CD4-positive, alpha-beta T cell treated with Interleukin-21 for 1 hour (primary cell): Measurements from ENCODE around the gene WHRN.

Experiments used
- DNase-seq: peaks from one replicate; pipeline ENCODE4 v3.0.0-alpha.2; 2020

Gene WHRN

DNA sequence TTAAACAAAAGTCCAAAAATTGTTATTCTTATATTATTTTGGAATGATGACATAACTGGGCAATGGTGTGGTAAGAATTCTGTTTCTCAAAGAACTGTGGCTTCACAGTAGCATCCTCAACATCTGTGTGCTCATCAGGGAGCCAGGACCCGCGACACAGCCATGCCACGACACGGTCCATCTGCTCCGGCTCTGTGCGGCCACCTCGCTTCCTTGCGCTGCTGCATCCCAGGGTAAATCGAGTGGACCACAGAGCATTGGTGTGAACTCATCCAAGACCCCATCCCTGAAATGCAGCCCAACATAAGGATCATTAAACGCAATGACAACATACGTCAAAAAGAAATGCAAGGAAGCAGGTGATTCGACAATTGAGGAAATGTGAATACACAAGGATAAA is 15.3 kb downstream of the WHRN start:
- no peak for DNase-seq

DNA sequence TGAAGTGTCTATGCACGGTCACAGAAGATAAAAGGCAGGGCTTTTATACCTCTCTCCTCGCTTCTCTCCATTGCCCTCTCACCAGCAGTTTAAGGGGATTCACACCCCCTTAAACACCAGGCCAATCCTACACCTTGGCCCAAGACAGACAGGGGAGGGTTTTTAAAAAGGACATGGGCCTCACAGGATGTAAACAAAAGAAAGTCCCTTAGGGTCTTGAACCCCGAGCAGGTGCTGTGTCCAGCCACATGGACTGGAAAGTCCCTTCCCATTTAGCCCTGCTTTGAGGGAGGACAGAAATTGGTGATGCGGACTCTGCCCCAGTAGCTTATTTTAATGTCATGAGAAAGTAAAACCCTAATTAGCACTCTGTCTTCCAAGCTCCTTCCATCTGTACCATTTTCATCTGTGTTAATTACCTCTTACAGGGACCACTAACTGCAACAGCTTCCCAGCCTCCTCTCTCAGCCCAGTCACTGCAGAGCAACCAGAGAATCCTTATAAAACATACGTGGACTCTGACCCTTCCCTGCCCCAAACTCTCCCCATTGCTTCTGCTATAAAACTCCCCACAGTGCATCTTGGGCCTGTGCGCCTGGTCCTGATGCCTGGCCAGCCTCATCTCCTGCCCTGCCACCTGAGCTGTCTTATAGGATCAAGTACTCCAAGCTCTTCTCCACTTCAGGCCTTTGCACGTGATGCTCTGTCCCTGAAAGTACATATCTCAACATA is 16.7 kb downstream of the WHRN start:
- no peak for DNase-seq

DNA sequence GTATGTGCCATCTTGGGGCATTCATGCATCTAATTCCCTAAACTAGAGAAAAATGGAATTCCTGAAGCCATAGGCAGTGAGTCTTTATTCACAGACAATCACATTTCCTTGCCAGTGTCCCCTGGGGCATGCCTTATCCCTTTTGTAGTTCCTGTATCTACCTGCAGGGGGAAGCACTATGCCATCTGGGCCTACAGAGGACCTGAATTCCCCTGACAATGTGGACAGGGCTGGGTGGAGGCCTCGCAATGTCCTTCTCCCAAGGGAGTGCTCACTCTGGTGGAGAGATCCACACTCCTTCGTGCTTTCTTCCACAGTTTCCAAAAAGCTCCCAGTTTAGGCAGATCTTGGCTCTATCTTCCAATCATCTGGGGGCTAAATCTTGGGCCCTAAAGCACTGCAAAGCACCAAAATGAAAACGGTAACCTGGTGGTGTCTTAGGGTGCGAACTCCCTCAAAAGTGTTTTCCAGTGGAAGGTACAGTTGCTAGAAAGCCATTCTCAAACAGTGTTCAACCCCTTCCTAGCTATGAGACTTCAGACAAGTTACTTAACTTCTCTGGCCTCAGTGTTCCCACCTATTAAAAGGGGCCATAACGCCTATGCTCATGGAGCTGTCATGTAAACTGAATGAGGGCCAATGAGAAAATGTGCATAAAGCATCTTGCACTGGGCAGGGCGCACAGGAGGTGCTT is 17.5 kb downstream of the WHRN start:
- DNase-seq: peak; percentile 83

DNA sequence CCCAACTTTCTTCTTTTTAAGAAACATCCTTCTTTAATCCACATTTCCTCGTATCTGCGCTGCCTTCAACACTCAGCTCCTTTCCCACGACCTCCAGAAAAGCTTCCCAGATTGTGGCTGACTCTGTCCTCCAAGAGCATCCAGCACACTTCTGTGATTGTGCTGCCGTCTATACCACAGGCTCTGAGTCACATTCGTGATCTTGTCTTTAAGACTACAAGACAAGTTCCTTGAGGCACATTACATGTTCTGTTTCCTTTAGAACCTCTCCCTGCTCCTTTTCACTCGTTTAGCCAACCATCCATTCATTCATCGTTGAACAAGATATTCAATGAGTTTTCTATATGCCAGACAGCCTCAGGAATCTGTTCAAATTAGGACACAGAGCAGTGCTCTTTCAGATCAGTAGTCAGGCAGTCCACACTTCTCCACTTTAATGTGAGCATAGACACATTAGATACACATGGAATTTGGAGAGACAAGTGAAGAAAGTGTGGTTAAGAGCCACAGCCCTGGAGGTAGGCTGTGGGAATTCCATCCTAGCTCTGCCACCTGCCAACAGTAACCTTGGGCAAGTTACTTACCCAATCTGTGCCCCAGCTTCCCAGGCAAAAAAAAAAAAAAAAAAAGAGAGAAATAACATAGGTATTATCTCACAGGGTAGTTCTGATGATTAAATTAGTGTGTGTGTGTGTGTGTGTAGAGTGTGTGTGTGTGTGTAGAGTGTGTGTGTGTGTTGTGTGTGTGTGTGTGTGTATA is 18.9 kb downstream of the WHRN start:
- no peak for DNase-seq

DNA sequence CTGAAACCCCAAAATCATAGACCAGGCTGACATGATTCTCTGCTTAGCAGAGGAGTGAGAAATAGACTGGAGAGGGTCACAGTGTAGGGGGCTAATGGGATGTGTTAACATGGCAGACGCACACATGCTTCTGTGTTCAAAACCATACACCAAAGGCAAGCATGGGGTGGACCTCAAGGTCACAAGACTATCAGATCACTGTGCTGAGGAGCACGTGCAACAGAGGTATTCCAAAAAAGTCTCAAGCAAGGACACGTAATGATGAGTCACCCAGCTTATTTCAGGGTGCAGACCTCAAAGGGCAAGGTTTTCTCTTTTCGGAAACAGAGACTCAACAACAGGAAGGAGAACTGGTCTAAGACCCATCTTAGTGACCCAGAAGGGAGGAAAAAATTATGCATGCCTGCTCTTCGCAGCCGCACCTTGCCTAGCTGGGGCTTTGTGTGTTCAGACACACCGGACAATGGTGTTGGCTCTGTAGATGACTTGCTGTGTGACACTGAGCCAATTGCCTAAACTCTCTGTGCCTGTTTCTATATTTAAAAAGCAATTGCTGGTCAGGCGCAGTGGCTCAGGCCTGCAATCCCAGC is 20.3 kb downstream of the WHRN start:
- peak; percentile 45 for DNase-seq

DNA sequence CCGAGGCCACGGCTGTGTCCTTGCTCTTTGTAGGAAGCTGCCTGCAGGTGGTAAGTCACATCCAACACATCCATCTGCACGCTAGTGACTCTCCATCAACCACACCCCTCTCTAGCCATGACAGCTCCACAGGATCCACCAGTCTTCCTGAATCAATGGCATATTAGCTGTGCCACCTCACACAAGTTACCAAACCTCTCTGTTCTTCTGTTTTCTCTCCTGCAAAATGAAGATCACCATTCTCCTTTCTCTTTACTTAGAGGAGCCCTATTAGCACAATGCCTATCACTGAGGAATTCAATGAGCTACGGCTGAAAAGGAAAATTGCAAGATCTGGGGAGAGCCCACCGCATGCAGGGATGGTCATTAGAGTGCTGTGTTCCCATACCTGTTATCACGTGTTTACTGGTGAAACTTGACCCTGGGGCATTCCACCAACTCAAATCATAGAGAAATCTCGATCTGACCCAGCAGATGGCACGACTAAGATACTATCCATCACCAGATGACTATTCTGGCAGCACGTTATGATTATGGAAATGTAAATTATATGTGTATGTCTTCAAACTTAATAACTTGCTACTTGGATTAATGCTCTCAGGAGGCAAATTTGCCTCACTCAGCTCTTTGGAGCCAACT is 20.9 kb downstream of the WHRN start:
- DNase-seq: no peak

DNA sequence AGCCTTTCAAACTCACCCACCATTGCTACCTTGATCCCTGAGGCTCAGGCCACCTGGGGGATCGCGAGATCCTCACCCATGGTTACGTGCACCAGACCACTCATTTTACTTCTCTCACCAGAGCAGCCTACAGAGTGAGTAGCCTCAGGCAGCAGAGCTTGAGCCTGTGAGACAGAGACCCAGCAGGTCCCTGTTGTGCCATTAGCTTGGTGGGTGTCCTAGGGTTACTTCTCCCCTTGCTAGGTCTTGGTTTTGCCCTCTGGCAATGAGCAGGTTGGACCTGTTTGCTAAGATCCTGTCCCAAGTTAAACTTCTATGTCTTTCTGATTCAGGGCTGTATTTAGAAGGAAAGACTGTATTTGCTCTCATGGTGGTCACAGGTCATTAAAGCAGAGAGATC is 21.8 kb downstream of the WHRN start:
- DNase-seq: no peak

DNA sequence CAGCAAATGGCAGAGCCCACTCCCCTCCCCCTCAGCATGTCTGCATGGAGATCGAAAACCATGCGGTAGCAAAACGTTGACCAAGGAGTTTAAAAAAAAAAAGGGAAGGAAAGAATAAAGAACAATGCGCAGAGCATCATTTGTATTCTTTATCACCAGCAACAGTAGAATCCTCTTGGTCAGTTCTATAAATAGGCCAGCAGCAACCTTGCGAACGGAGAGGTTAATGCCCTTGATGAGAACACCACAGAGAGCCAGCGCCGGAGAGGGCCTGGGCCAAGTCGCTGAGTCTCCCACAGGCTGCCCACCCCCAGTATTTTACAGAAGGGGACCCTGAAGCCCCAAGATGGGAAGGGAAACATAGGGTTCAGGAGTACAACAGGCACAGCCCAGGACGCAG is 22.7 kb downstream of the WHRN start:
- DNase-seq: no peak

DNA sequence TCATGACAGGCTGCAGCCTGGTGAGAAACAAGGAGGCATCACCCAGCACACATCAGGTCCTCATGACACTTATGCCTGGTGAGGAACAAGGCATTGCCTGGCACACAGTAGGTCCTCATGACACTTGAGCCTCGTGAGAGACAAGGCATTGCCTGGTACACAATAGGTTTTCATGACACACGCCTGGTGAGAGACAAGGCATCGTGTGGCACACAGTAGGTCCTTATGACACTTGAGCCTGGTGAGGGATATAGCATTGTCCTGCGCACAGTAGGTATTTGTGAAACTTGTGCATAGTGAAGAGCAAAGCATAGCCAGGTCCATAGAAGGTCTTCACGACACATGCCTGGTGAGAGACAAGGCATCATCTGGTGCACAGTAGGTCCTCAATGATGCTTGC is 23.5 kb downstream of the WHRN start:
- DNase-seq: no peak

DNA sequence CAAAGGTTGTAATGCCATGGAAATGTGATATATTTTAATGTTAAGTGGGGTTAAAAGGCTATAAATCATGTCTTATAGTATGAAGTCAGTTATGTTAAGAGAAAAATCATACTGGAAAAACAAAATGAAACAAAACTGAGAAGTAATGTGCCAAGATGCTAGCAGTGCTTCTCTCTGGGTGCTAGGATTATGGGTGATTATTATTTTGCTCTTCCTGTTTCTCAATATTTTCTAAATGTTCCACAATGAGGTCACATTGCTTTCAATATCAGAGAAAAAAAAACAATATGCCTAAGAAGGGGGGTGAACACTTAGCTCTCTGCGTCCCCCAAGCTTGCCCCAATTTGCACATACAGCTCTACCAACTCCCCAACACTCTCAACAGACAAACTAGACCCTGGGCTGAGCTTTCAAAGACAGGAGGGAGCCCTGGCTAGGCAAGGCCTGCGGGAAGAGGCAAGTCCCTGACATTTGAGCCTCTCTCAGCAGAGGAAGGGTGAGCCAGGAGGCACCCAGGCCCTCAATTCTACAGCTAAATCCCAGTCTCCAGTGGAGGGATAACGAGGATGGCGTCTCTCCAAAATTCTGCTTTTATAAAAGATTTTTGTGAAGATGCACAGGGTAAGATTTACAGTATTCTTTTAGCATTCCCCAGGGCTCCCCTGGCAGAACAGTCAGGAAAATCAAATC is 24.4 kb downstream of the WHRN start:
- no peak for DNase-seq

DNA sequence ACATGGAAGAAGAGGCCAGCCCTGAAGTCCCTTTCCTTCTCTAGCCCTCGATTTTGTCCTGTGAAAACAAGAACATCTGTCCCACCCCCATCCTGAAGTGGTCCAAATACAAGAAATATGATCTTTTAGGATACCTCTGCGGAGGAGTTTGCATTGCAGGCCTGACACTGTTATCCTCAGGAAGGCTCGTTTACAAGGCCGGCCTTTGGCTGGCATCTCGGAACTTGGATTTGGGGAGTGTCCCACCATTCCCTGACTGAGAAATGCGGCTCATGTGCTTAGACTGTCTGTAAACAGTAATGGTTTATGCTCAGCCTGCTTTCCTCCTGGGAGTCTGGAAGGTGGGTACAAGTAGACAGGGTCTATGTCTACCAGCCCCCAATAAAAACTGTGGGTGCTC is 26.4 kb downstream of the WHRN start:
- DNase-seq: no peak

DNA sequence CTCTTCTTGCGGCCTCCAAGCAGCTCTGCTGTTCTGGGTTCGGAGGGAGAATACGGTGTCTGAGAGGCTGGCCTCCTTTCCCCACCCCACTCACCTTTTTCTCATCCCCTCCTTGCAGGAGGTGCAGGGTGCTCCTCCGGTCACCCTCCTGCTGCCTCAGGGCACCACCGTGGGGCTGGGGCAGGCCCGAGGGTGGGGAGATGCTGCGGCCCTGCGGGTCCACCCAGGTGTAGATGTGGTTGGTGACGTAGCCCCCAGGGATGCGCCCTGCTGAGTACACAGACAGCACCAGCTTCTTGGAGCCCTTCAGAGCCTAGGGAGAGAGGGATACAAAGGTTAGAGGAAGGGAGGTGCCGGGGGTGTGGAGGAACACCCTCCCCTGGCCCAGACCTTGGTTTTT is 26.8 kb downstream of the WHRN start:
- no peak for DNase-seq

DNA sequence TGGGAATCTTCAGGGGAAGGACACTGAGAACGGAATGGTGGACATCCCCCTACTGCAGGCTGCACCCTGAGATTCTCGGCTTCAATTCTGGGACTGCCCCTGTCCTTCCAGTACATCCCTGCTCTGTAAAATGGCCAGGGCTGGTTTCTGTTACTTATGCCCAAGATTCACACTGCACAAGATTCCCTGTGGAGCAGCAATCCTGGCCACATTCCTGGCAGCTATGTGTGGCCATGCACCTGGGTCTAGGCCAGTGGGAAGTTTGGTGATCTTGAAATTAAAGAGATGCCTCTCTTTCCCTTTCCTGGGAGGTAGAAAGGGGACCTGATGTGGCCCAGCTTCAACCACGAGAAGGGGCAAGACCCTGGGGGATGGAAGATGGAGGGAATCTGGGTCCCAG is 27.6 kb downstream of the WHRN start:
- no peak for DNase-seq

DNA sequence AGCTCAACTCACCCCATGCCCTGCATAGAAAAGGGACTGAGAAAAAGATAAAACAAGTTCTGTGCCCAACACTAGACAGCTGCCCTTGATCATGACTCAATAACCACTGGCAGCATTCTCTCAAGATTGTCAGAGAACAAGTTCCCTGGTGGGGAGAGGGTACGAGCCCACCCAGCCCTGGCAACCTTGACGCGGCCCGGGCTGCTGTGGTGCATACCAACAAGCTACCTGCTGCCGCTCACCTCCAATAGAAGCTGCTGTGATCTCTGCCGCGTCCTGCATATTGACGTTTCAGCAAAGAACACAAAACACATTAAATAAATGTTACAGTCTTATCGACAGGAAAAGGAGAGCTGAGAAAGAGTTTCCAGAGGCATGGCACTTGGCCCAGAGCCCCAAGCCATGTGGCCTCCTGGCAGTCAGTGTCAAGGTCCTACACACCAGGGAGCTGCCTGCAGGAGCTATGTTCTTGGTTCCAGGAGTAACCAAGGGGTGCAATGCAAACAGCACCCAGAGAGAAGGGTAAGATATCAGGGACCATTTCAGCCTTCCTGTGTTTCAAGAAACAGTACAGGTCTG is 28.3 kb downstream of the WHRN start:
- no peak for DNase-seq

DNA sequence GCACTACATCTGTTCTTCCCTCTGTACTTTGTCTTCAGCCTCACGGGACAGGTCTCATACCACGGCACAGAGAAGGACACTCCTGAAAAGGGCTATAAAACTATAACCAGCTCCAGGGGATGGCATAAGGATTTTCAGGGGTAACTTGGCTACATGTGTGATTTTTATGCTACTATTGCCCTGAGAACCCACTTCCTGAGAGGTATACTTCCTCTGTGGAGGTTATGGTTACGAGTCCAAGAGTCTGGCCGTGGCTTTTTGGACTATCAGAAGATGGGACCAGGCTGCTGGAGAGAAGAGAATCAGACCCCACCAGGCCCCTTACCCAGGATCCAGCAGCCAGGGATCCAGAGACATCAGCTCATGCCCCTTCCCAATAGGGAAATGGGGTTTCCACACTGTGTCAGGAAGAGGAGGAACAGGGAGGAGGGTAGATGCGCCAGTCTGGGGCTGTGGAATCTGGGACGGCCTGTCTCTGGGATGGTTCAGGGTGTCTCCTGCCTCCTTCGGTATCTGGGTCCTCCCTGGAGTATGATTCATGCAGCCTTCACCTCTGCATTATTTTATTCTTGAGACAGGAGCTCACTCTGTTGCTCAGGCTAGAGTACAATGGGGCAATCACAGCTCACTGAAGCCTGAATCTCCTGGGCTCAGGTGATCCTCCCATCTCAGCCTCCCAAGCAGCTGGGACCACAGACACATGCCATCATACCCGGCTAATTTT is 29.7 kb downstream of the WHRN start:
- no peak for DNase-seq

DNA sequence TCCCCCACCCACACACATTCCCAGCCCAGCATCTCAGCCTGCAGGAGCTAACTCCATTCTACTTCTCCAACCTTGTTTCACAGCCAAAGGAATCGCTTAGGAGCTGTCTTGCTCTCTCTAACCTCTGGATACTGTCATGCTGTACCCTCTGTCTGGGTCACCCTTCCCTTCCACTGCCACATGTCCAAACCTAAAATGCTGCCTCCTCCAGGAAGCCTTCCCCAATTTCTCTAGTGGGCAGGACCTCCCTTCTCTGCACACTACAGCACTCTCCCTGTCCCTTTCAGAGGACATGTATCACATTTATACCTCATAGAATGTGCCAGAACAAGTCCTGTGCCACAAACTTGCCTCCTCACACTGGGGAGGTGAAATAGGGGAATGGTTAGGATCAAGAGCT is 30.8 kb downstream of the WHRN start:
- DNase-seq: no peak

DNA sequence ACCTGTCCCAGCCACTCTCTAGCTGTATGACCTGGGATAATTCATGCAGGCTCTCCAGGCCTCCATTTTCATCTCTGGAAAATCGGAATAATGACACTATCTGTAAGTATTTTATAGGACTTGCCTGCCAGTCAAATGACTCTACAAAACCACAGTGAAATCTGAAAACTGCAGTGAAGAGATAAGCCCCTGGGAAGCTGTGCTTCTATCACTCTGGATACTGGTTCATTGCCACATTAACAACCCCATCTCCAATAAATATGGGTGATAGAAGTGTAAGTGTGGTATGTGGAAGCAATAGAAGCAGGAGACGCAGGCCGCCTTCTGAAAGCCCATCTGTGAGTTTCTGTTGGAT is 31.8 kb downstream of the WHRN start:
- DNase-seq: no peak

DNA sequence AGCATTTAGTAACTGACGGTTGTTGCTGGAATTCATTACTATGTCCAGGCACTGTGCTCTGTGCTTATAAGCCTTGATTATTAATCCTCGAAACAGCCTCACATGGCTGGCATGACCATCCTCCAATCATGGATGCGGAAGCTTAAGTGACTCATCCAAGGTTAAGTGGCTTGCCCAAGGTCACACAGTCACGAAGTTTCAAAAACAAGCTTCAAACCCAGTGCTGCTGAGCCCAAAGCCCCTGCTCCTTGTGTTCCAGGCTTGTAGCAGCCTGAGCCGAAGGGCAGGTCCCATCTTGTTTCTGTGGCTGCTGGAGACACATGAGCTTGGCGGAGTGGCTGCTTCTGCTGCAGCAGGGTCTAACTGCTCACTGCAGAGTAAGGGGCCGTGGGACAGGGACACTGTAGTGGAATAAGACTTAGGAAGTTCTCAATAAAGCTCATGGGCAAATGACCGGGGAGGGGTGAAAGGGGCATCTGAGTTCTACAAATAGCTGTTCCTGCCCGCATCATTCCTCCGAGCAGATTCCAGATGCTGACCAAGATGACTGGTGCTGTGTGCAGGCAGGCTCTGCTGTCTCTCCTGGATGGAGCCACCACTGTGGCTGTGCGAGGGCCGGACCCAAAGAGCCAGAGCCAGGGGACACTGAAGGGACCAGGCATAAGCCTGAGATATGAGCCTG is 32.4 kb downstream of the WHRN start:
- DNase-seq: no peak

DNA sequence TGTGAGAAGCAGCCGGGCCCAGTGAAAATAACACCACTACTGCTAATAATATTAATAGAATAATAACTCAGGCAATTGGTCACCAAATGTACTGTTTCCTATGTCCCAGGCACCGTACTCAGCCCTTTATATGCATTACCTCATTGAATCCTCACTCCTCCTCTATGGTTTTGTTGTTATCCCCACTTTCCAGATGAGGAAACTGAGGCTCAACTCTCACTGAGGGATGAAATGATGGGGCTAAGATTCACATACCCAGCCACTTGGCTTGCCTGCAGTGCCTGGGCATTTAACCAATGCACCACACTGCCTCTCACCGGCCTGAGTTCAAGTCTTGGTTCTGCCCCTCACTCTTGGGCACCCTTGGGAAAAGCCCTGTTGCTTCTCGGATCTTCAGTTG is 34.1 kb downstream of the WHRN start:
- DNase-seq: no peak

DNA sequence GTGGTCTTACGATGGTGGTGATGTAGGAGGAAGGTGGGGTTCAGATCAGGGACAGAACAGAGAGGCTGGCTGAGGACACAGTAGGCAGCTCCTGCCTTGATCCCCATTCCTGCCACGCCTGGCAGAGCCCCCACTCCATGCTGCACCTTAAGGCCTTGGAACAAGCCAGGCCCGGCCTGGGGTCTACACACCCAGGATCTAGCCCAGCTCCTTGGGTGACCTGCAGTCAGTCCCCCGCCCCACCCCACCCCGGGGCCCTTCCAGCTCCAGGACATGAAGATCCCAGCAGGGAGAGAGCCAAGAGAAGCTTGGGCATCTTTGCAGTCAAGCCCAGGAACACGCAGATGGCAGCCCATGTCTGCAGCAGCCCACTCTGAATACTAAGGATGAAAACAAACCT is 34.7 kb downstream of the WHRN start:
- DNase-seq: no peak

DNA sequence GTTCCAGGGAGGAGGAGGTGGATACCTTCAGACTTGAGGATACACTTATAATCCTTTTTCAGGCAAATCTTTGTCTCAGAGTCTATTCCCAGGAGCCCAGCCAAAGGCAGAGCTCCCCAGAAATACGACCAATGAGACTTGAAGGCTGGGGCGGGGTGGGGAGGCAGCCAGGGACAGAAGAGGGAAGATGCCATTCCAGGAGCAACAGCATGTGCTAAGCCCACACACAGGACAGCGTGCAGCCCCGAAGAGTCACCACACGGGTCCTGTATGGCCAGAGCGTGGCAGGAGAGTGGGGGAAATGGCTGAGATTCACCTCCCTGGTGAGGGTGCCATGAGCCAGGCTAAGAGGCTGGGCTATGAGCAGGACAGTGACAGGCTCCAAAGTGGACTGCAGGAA is 35.2 kb downstream of the WHRN start:
- DNase-seq: no peak
